ENCODE data around the gene CD47. TPM values are rescaled to one million over a fixed set of nuclear protein-coding genes. Genes with fewer than 3 reads are reported as not detected.

Gene CD47
- total and polyA plus RNA-seq, 2 of the 13 experiments (the other 11 are each of a cell fraction or from before 2014, with no cell fraction given) = 3.3 to 6.5 TPM

DNA sequence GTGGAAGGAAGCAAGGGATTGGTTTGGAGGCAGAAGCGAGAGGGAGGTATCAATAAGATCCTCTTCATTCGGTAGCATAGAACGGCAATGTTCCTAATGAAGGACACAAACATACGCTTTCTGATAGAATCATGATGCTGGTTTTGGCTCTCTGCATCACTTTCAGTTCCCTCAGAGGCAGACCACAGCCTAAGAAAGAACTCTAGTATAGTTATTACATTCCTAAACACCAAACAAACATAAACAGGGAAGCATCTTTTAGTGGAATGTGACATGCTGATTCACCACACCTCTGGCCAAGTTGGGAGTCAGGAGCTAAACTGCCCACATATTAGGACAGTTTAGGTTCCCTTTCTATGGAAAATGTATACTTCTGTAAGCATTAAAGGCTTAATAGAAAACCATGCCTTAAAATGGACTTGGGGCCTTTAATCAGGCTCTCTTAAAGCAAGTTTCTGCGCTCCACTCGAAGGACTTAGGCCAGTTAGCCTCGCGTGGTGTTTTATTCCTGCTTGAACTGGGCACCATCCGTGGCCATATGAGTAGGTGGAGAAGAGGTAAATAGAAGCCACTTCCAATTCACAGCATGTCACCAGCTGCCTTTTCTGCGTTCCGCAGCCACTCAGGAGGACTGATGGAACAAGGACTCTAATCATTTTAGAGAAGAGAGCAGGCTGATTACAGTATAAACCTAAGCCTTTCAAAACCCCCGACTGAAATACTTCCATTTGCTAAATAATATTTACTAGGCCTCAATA lies 53.7 kb downstream of the CD47 start:
- Histone ChIP-seq H3K9ac (ENCODE audit: insufficient read depth, low read depth, low read length) (no peak overlapping the region), H3K27me3 (ENCODE audit: control insufficient read depth in 1 of 2, insufficient read depth in 2 of 2, low read length in 2 of 2) (peaks cover 0 to 8% of the 10 kb centered on the region in 2 experiments; a peak in 1 of 5 replicates), H4K20me1 (ENCODE audit: insufficient read depth, low read length) (no peaks in the 10 kb centered on the region), H3K4me1 (ENCODE audit: insufficient read depth, low read length) (no peaks in the 10 kb centered on the region), H3K4me2 (ENCODE audit: low read depth, low read length) (no peak overlapping the region), H3K27ac (ENCODE audit: extremely low read length, insufficient read depth, low read length) (no peak overlapping the region), H3K4me3 (replicated peaks in 1 of 3; ENCODE audit: insufficient read depth in 1 of 3, low read depth in 2 of 3, low read length in 3 of 3) (no peak overlapping the region), H2AFZ (ENCODE audit: low read length) (no peak overlapping the region), H3K9me3 (ENCODE audit: low read length) (no peaks in the 10 kb centered on the region), H3K36me3 (replicated peaks in 1 of 2; ENCODE audit: control insufficient read depth in 1 of 2, insufficient read depth in 2 of 2, low read length in 2 of 2) (no peaks in the 10 kb centered on the region), H3K79me2 (ENCODE audit: insufficient read depth, low read length) (no peaks in the 10 kb centered on the region)
- no peak for DNase-seq (ENCODE audit: low spot score)
- BruUV-seq (replicated peaks) = no TSS peak
- FAIRE-seq = no peak
- in situ Hi-C loops (cut with HindIII; ENCODE audit: extremely low pct_ligation_motif_present, low pct_unique_long_range_greater_than_20kb) = no loop called here
- intact Hi-C loops (cut with micrococcal nuclease; ENCODE audit: unreplicated experiment) = no loop called here
- ChIA-PET CTCF (ENCODE audit: low intra/inter-chr PET ratio, low total read pairs) (no interaction called here), POLR2A (no interaction called here)
- ATAC-seq = no peak
- TF ChIP-seq STAG1 (CRISPR knock-in tag; IDR thresholded peaks at IDR 0.05) = no peak
- no peak for TF ChIP-seq ZMAT3 (CRISPR knock-in tag; conservative IDR thresholded peaks at IDR 0.05)
- TF ChIP-seq ZNF850 (CRISPR knock-in tag; conservative IDR thresholded peaks at IDR 0.05) = no peak
- TF ChIP-seq KDM3A (CRISPR knock-in tag; IDR thresholded peaks at IDR 0.05; ENCODE audit: low read depth) = no peak
- TF ChIP-seq SIX1 (CRISPR knock-in tag; IDR thresholded peaks at IDR 0.05; ENCODE audit: borderline replicate concordance) = no peak
- no peak for TF ChIP-seq ZNF33A (CRISPR knock-in tag; IDR thresholded peaks at IDR 0.05; ENCODE audit: borderline replicate concordance)
- no peak for TF ChIP-seq ONECUT2 (CRISPR knock-in tag; IDR thresholded peaks at IDR 0.05)
- WGBS (ENCODE audit: low lambda C conversion rate) = 75% methylated on average over 12 of the region's 12 CpGs

DNA sequence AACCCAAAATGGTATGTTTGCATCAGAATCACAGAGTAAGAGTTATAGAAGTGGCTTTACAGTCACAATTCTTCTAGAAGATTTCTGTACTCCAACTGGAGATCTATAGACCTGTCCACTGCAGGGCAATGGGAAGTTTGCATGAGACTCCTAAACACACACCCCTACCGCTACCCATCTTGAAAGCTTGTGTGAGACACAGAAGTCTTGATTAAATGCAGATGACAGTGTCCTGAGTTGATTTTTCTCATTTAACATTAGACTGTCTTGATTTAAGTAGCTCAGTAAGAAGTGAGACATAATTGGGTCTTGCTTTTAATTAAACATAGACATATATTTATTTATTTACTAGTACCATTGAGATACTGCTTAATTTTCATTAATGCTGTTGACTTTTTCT lies 54.4 kb downstream of the CD47 start:
- TF ChIP-seq TBX2 (CRISPR knock-in tag; IDR thresholded peaks at IDR 0.05; ENCODE audit: borderline replicate concordance) = no peak
- no TSS peak for BruUV-seq (replicated peaks)
- no peak overlapping the region for H3K27ac ChIP-seq (ENCODE audit: extremely low read length, insufficient read depth, low read length)
- no peaks in the 10 kb centered on the region for H3K4me1 ChIP-seq (ENCODE audit: insufficient read depth, low read length)
- H3K4me2 ChIP-seq (ENCODE audit: low read depth, low read length) = no peak overlapping the region
- intact Hi-C loops (cut with micrococcal nuclease; ENCODE audit: unreplicated experiment) = no loop called here
- H3K9ac ChIP-seq (ENCODE audit: insufficient read depth, low read depth, low read length) = no peak overlapping the region
- 61% methylated on average over 1 of the region's 1 CpG for WGBS (ENCODE audit: low lambda C conversion rate)
- no peak overlapping the region for H3K4me3 ChIP-seq (replicated peaks in 1 of 3; ENCODE audit: insufficient read depth in 1 of 3, low read depth in 2 of 3, low read length in 3 of 3)
- H3K79me2 ChIP-seq (ENCODE audit: insufficient read depth, low read length) = no peaks in the 10 kb centered on the region
- DNase-seq (ENCODE audit: low spot score) = no peak
- ChIA-PET CTCF (ENCODE audit: low intra/inter-chr PET ratio, low total read pairs) (no interaction called here), POLR2A (no interaction called here)
- no peak for ATAC-seq
- no peaks in the 10 kb centered on the region for H3K9me3 ChIP-seq (ENCODE audit: low read length)
- no peak overlapping the region for H2AFZ ChIP-seq (ENCODE audit: low read length)
- peaks cover 0 to 8% of the 10 kb centered on the region in 2 experiments; a peak in 1 of 5 replicates for H3K27me3 ChIP-seq (ENCODE audit: control insufficient read depth in 1 of 2, insufficient read depth in 2 of 2, low read length in 2 of 2)
- in situ Hi-C loops (cut with HindIII; ENCODE audit: extremely low pct_ligation_motif_present, low pct_unique_long_range_greater_than_20kb) = no loop called here
- no peaks in the 10 kb centered on the region for H4K20me1 ChIP-seq (ENCODE audit: insufficient read depth, low read length)
- FAIRE-seq = no peak
- H3K36me3 ChIP-seq (replicated peaks in 1 of 2; ENCODE audit: control insufficient read depth in 1 of 2, insufficient read depth in 2 of 2, low read length in 2 of 2) = no peaks in the 10 kb centered on the region
